Thymus (tissue), 11 donors: ENCODE results near the gene IDH3B. TPM values are rescaled to one million over a fixed set of nuclear protein-coding genes. Genes with fewer than 3 reads are reported as not detected.
"Not testable (repeated sequence)": the region's sequence is repeated elsewhere in the genome, so short reads cannot be mapped to it uniquely, and the experiment has no call there.

Source experiments
- DNase-seq, 9 donors: peaks; one replicate each; pipeline ENCODE4 v3.0.0-alpha.2; 2013; ENCODE audit warnings: low spot score in 9 of 9, low read depth in 6 of 9, missing footprints in 1 of 9
- H3K27ac ChIP-seq, 2 donors: one replicate each; pipeline ENCODE4 v1.5.1; 2013; ENCODE audit warnings: control low read depth in 1 of 2, low read depth in 1 of 2, low read length in 1 of 2, mild to moderate bottlenecking in 1 of 2, moderate library complexity in 1 of 2
- H3K27me3 ChIP-seq, 2 donors: one replicate each; pipeline ENCODE4 v1.5.1; 2013; ENCODE audit warnings: low read length in 1 of 2; ENCODE audit not compliant: control insufficient read depth in 2 of 2, insufficient read depth in 1 of 2
- H3K36me3 ChIP-seq, 2 donors: one replicate each; pipeline ENCODE4 v1.5.1; 2013; ENCODE audit warnings: low read length in 1 of 2, mild to moderate bottlenecking in 1 of 2, moderate library complexity in 1 of 2; ENCODE audit not compliant: control insufficient read depth in 2 of 2, insufficient read depth in 2 of 2
- H3K4me1 ChIP-seq, 2 donors: one replicate each; pipeline ENCODE4 v1.5.1; 2013; ENCODE audit warnings: low read length in 2 of 2; ENCODE audit not compliant: control insufficient read depth in 2 of 2, insufficient read depth in 2 of 2
- H3K4me3 ChIP-seq, 2 donors: one replicate each; pipeline ENCODE4 v1.5.1; 2013; ENCODE audit warnings: low read length in 2 of 2, control low read depth in 1 of 2, mild to moderate bottlenecking in 1 of 2
- H3K9me3 ChIP-seq, 2 donors: one replicate each; pipeline ENCODE4 v1.5.1; 2013; ENCODE audit warnings: low read length in 1 of 2, mild to moderate bottlenecking in 1 of 2; ENCODE audit not compliant: control insufficient read depth in 2 of 2, insufficient read depth in 1 of 2
- WGBS: extraction: QIAGEN DNeasy Blood & Tissue Kit; methylation state at CpG from one replicate; pipeline ENCODE4 v1.1.7; 2013; 5-methylcytosine and 5-hydroxymethylcytosine counted together
- polyA plus RNA-seq: library from polyadenylated mRNA; stranded (reverse); fragments of 200-250 nt; gene quantifications from one replicate; pipeline ENCODE4 v1.2.3, GENCODE V29; 2013
- total RNA-seq: library from RNA; stranded (reverse); fragments of 120-200 nt; gene quantifications from one replicate; pipeline ENCODE4 v1.2.4, GENCODE V29; 2013
- donor health status: healthy.

Gene IDH3B
- total and polyA plus RNA-seq, 2 donors, result 68.9 to 121 TPM

DNA sequence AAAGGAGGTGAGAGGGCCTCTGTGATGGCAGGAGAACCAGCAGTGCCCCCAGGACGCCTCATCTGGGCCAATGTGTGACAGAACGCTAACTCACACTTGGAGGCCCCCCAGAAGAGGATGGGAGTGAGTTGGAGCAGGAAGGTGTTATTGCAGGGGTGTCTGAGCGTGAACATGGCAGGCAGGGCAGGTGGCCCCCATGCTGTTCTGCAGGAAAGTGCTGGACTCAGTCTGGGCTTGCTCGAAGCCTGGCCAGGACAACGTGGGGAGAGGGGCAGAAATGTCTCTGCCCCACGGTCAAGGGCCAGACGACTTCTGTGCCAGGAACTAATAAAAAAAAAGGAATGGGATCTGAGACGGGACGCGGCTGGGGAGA, 27.6 kb upstream of the IDH3B start:
- Histone ChIP-seq H3K27ac (peak overlapping the region in 1 of 2 donors; percentile 53), H3K27me3 (peaks cover 74 to 91% of the 10 kb centered on the region in 2 donors), H3K9me3 (no peaks in the 10 kb centered on the region), H3K36me3 (no peaks in the 10 kb centered on the region), H3K4me1 (peaks cover 0 to 6% of the 10 kb centered on the region in 2 donors), H3K4me3 (no peak overlapping the region)
- 92% methylated on average over 10 of the region's 10 CpGs for WGBS
- no peak for DNase-seq

DNA sequence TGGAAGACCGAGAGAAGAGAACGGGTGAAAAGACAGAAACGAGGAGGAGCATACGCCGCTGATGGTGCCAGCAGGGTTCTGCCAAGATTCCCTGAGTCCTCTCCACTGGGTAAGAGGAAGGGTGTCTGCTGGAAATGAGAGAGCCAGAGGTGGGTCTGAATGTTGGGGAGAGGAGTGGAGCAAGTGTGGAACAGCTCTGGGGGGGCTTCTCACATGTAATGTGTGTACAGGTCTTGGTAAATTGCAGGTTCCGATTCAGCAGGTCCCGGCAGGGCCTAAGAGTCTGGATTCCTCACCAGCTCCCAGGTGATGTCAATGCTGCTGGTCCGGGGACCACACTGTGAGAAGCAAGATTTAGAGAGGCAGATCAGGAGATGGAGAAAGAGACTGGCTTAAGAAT, 27.1 kb upstream of the IDH3B start:
- H3K4me1 ChIP-seq, result peaks cover 0 to 6% of the 10 kb centered on the region in 2 donors
- H3K27me3 ChIP-seq, result peaks cover 74 to 88% of the 10 kb centered on the region in 2 donors
- WGBS, result 91% methylated on average over 8 of the region's 8 CpGs
- no peak for DNase-seq
- H3K36me3 ChIP-seq, result no peaks in the 10 kb centered on the region
- no peaks in the 10 kb centered on the region for H3K9me3 ChIP-seq
- no peak overlapping the region for H3K27ac ChIP-seq
- no peak overlapping the region for H3K4me3 ChIP-seq

DNA sequence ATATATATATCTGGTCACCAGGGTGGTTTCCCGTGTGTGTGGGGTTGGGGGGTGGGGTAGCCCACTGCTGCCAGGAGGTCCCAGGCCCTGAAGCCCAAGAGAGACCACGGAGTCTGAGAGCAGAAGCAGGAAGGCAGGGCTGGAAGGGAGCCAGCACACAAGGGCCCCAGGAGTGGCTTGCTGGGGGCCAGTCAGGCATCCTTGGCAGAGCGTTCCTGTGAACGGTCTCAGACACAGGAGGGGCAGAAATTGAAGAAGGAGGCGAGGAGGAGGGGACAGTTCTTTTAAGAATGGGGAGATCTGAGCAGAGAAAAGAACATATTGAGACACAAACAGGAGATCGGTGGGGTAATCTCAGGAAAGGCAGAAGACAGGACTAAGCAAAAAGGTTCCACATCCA, 26.7 kb upstream of the IDH3B start:
- Histone ChIP-seq H3K4me1 (peaks cover 0 to 6% of the 10 kb centered on the region in 2 donors), H3K27me3 (peaks cover 71 to 83% of the 10 kb centered on the region in 2 donors), H3K4me3 (no peak overlapping the region)

DNA sequence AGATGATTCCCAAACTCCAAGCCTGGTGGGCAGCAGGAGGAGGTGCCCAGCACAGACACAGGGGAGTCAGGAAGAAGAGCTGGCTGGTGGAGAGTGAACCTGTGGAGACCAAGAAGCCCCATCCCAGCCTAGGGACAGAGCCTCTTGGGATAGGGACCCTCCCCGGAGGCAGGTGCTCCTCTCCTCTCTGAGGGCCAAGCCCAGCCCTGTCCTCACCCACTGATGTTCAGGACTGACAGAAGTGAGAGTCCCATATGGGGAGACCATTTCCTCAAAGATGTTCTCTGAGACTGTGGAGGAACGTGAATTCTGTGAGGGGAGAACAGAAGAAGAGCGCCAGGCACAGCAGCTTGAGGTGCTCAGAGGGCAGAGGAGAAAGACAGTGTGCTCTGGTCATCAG, 26.2 kb upstream of the IDH3B start:
- Histone ChIP-seq H3K36me3 (no peaks in the 10 kb centered on the region), H3K9me3 (no peaks in the 10 kb centered on the region), H3K4me1 (peaks cover 0 to 6% of the 10 kb centered on the region in 2 donors), H3K4me3 (no peak overlapping the region), H3K27ac (no peak overlapping the region), H3K27me3 (peaks cover 66 to 80% of the 10 kb centered on the region in 2 donors)
- no peak for DNase-seq
- 88% methylated on average over 3 of the region's 3 CpGs for WGBS

More for the DNA sequence above, 26.7 kb upstream of the IDH3B start:
- no peak for DNase-seq
- WGBS, result 37% methylated on average over 6 of the region's 6 CpGs
- Histone ChIP-seq H3K36me3 (no peaks in the 10 kb centered on the region), H3K27ac (no peak overlapping the region), H3K9me3 (no peaks in the 10 kb centered on the region)

DNA sequence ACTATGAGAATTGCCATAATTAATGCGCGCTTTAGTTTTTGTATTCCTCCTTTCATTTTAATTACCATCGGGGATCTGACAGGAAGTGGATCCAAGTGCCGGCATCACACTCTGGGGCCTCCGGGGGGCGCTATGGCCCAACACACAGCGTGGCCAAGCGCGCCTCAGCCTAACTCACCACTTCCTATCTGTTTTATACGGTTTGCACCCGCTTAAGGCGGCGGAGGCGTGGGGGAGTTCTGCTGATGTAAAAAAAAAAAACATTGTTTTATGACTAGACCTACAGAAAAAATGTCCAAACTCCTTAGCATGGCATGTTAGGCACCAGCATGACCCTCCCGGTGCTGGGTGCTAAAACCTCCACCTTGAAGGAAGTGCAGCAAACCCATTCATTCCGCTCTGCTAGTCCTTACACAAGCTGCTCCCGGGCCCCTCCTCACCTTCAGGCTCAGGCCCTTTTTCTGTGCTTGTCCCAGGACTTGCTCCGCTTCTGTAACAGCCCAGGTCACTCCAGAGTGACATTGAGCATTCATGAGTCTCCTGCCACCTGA, 24.1 kb upstream of the IDH3B start:
- Histone ChIP-seq H3K27me3 (peaks cover 47 to 62% of the 10 kb centered on the region in 2 donors), H3K4me1 (peaks cover 0 to 6% of the 10 kb centered on the region in 2 donors), H3K36me3 (no peaks in the 10 kb centered on the region), H3K27ac (no peak overlapping the region), H3K9me3 (no peaks in the 10 kb centered on the region), H3K4me3 (no peak overlapping the region)
- peak in 8 of 9 donors; percentile 11 to 81 (median 46) for DNase-seq
- 19% methylated on average over 18 of the region's 18 CpGs for WGBS

DNA sequence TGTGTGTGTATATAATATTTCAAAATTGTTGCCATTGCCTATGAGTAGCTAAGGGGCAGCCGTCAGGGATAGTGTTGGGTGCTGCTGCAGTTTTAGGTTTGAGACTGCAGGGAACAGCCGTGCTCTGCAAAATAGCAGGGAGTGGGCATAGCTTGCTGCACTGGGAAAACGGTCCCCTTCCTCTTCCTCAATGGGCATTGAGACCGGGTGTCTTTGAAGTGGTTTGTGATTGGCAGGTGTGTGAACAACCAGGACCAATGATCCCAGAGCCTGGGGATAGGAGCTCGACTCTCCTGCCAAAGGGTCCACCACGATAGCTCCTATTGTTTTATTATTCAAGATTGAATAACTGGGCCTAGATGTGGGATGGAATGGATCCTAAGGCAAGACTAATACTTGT, 23.5 kb upstream of the IDH3B start:
- Histone ChIP-seq H3K4me3 (no peak overlapping the region), H3K4me1 (peaks cover 0 to 6% of the 10 kb centered on the region in 2 donors), H3K36me3 (no peaks in the 10 kb centered on the region), H3K27ac (no peak overlapping the region), H3K27me3 (peaks cover 40 to 62% of the 10 kb centered on the region in 2 donors), H3K9me3 (no peaks in the 10 kb centered on the region)
- WGBS, result 48% methylated on average over 6 of the region's 6 CpGs
- no peak for DNase-seq

DNA sequence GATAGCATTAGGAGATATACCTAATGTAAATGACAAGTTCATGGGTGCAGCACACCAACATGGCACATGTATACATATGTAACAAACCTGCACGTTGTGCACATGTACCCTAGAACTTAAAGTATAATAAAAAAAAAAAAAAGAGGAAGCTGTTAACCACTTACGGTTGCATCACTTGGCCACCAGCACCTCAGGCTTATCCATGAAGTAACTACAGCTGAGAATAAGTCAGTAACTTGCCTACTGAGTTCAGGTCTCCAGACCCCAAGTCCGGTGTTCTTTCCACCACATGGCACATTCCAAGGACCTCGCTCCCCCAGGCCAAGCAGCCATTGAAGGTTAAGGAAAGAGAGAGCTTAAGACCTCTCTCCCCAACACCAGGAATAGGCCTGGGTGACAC, 20.8 kb upstream of the IDH3B start:
- DNase-seq, H3K4me1 ChIP-seq, H3K36me3 ChIP-seq, H3K27ac ChIP-seq, H3K4me3 ChIP-seq, H3K9me3 ChIP-seq: not testable (repeated sequence)
- 30% methylated on average over 4 of the region's 4 CpGs for WGBS
- H3K27me3 ChIP-seq, result peaks cover 14 to 37% of the 10 kb centered on the region in 2 donors

DNA sequence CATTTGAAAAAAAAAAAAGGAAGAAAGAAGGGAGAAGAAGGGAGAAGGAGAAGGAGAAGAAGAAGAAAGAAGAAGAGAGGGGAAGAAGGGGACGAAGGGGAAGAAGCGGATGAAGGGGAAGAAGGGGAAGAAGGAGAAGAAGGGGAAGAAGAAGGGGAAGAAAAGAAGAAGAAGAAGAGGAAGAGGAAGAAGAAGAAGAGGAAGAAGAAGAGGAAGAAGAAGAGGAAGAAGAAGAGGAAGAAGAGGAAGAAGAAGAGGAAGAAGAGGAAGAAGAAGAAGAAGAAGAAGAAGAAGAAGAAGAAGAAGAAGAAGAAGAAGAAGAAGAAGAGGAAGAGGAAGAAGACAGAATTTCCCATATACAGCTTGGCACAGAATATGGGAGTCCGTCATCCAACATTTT, 18.0 kb upstream of the IDH3B start:
- 84% methylated on average over 3 of the region's 3 CpGs for WGBS
- H3K4me3 ChIP-seq, H3K9me3 ChIP-seq, H3K36me3 ChIP-seq, DNase-seq, H3K27me3 ChIP-seq, H3K27ac ChIP-seq, H3K4me1 ChIP-seq: not testable (repeated sequence)

DNA sequence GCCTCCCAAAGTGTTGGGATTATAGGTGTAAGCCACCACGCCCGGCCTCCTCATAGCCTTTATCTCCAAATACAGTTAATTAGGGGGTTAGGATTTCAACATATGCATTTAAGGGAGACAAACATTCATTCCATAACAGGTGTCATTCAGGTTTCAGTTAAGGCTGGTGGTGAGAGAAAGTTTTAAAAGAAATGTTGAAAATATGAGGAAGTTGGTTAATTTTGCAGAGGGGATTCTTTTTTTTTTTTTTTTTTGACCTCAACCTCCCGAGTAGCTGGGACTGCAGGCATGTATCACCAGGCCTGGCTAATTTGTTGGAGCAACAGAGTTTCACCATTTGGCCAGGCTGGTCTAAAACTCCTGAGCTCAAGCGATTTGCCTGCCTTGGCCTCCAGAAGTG, 16.0 kb upstream of the IDH3B start:
- Histone ChIP-seq H3K4me3 (no peak overlapping the region), H3K27me3 (peaks cover 0 to 2% of the 10 kb centered on the region in 2 donors), H3K9me3 (no peaks in the 10 kb centered on the region), H3K27ac (no peak overlapping the region), H3K36me3 (no peaks in the 10 kb centered on the region), H3K4me1 (no peaks in the 10 kb centered on the region)
- no peak for DNase-seq
- 71% methylated on average over 4 of the region's 4 CpGs for WGBS
